Measurements from ENCODE around the gene USP26. TPM values are rescaled to one million over a fixed set of nuclear protein-coding genes. Genes with fewer than 3 reads are reported as not detected.
"Not testable (repeated sequence)": the region's sequence is repeated elsewhere in the genome, so short reads cannot be mapped to it uniquely, and the experiment has no call there.

The USP26 gene
- total RNA-seq: not detected

- Mint-ChIP-seq H3K27ac (no peak within 1 kb of the TSS), H3K9me3 (no peaks in the 10 kb centered on the region), H3K36me3 (no peaks in the 10 kb centered on the region)
- DNase-seq (ENCODE audit: low spot score in 2 of 2): no peak
- no peak for ATAC-seq
Measured at GRCh38 chrX:133097031-133097430, at the start of gene USP26. Gene USP26, minus strand, starts transcription at chrX:133097109. Its CDS starts 68,889 bp downstream, at chrX:133028220.

GRCh38 chrX:133134282-133134681 is 37.4 kb upstream of the USP26 start:
- Mint-ChIP-seq H3K36me3 (no peaks in the 10 kb centered on the region), H3K27ac (no peak overlapping the region), H3K9me3 (no peaks in the 10 kb centered on the region)
- DNase-seq (ENCODE audit: low spot score in 2 of 2) (no peak), ATAC-seq (no peak)

- ATAC-seq (no peak), DNase-seq (ENCODE audit: low spot score in 2 of 2) (no peak)
- Mint-ChIP-seq H3K27ac (no peak overlapping the region), H3K9me3 (no peaks in the 10 kb centered on the region), H3K36me3 (no peaks in the 10 kb centered on the region)
Measured at GRCh38 chrX:133120406-133120805, 23.5 kb upstream of the USP26 start.

- DNase-seq (ENCODE audit: low spot score in 2 of 2) (no peak), ATAC-seq (no peak)
- Mint-ChIP-seq H3K27ac (no peak overlapping the region), H3K9me3 (no peaks in the 10 kb centered on the region), H3K36me3 (no peaks in the 10 kb centered on the region)
Measured at GRCh38 chrX:133094098-133094731, 2.7 kb downstream of the USP26 start.

GRCh38 chrX:133090236-133090809 is 6.6 kb downstream of the USP26 start:
- Mint-ChIP-seq H3K27ac (no peak overlapping the region), H3K9me3 (no peaks in the 10 kb centered on the region), H3K36me3 (no peaks in the 10 kb centered on the region)
- ATAC-seq (no peak), DNase-seq (ENCODE audit: low spot score in 2 of 2) (no peak)

GRCh38 chrX:133089411-133089810 is 7.5 kb downstream of the USP26 start:
- H3K9me3 Mint-ChIP-seq: no peaks in the 10 kb centered on the region
- H3K36me3 Mint-ChIP-seq: no peaks in the 10 kb centered on the region
- ATAC-seq: no peak
- H3K27ac Mint-ChIP-seq: no peak overlapping the region
- no peak for DNase-seq (ENCODE audit: low spot score in 2 of 2)

GRCh38 chrX:133085785-133086184 is 11.1 kb downstream of the USP26 start:
- DNase-seq (ENCODE audit: low spot score in 2 of 2) (no peak), ATAC-seq (no peak)
- Mint-ChIP-seq H3K9me3 (no peaks in the 10 kb centered on the region), H3K36me3 (no peaks in the 10 kb centered on the region), H3K27ac (no peak overlapping the region)

GRCh38 chrX:133085056-133085455 is 11.9 kb downstream of the USP26 start:
- H3K36me3 Mint-ChIP-seq; DNase-seq (ENCODE audit: low spot score in 2 of 2); H3K9me3 Mint-ChIP-seq; H3K27ac Mint-ChIP-seq; ATAC-seq: not testable (repeated sequence)

GRCh38 chrX:133083899-133084298 is 13.0 kb downstream of the USP26 start:
- Mint-ChIP-seq H3K36me3 (no peaks in the 10 kb centered on the region), H3K9me3 (no peaks in the 10 kb centered on the region), H3K27ac (no peak overlapping the region)
- DNase-seq (ENCODE audit: low spot score in 2 of 2) (no peak), ATAC-seq (no peak)

GRCh38 chrX:133081990-133082389 is 14.9 kb downstream of the USP26 start:
- Mint-ChIP-seq H3K36me3 (no peaks in the 10 kb centered on the region), H3K9me3 (no peaks in the 10 kb centered on the region), H3K27ac (peak overlapping the region in 1 of 2 donors; percentile 36)
- DNase-seq (ENCODE audit: low spot score in 2 of 2) (no peak), ATAC-seq (no peak)

GRCh38 chrX:133077856-133078255 is 19.1 kb downstream of the USP26 start:
- DNase-seq (ENCODE audit: low spot score in 2 of 2); H3K27ac Mint-ChIP-seq; ATAC-seq; H3K9me3 Mint-ChIP-seq; H3K36me3 Mint-ChIP-seq: not testable (repeated sequence)

GRCh38 chrX:133072566-133072965 is 24.3 kb downstream of the USP26 start:
- no peaks in the 10 kb centered on the region for H3K9me3 Mint-ChIP-seq
- ATAC-seq (no peak), DNase-seq (ENCODE audit: low spot score in 2 of 2) (no peak)
- no peaks in the 10 kb centered on the region for H3K36me3 Mint-ChIP-seq
- H3K27ac Mint-ChIP-seq: no peak overlapping the region

- DNase-seq (ENCODE audit: low spot score in 2 of 2): no peak
- H3K9me3 Mint-ChIP-seq: no peaks in the 10 kb centered on the region
- no peak for ATAC-seq
- no peak overlapping the region for H3K27ac Mint-ChIP-seq
- no peaks in the 10 kb centered on the region for H3K36me3 Mint-ChIP-seq
Measured at GRCh38 chrX:133068461-133068860, 28.4 kb downstream of the USP26 start.

- ATAC-seq (no peak), DNase-seq (ENCODE audit: low spot score in 2 of 2) (no peak)
- no peaks in the 10 kb centered on the region for H3K36me3 Mint-ChIP-seq
- no peaks in the 10 kb centered on the region for H3K9me3 Mint-ChIP-seq
- no peak overlapping the region for H3K27ac Mint-ChIP-seq
Measured at GRCh38 chrX:133056341-133056740, 40.6 kb downstream of the USP26 start.

GRCh38 chrX:133054761-133055405 is 42.0 kb downstream of the USP26 start:
- DNase-seq (ENCODE audit: low spot score in 2 of 2) (no peak), ATAC-seq (no peak)
- no peaks in the 10 kb centered on the region for H3K9me3 Mint-ChIP-seq
- no peak overlapping the region for H3K27ac Mint-ChIP-seq
- no peaks in the 10 kb centered on the region for H3K36me3 Mint-ChIP-seq

GRCh38 chrX:133053861-133054598 is 42.9 kb downstream of the USP26 start:
- no peaks in the 10 kb centered on the region for H3K9me3 Mint-ChIP-seq
- ATAC-seq: no peak
- no peak overlapping the region for H3K27ac Mint-ChIP-seq
- no peaks in the 10 kb centered on the region for H3K36me3 Mint-ChIP-seq
- no peak for DNase-seq (ENCODE audit: low spot score in 2 of 2)

GRCh38 chrX:133048751-133049150 is 48.2 kb downstream of the USP26 start:
- no peak for DNase-seq (ENCODE audit: low spot score in 2 of 2)
- Mint-ChIP-seq H3K9me3 (no peaks in the 10 kb centered on the region), H3K27ac (no peak overlapping the region), H3K36me3 (no peaks in the 10 kb centered on the region)
- ATAC-seq: no peak
